HG03135 (cell line): ENCODE data around the gene KRTAP6-1.

Experiments
- ATAC-seq: cut with Tn5 transposase; IDR thresholded peaks from one replicate; pipeline ENCODE4 v1.9.1; 2021; ENCODE audit warnings: mild to moderate bottlenecking, moderate library complexity; ENCODE audit not compliant: unreplicated experiment

KRTAP6-1 gene

GRCh38 chr21:30613836-30614235 is at the start of gene KRTAP6-1:
Gene KRTAP6-1 (minus strand): TSS chr21:30613930. CDS start chr21:30613904, 26 bp downstream.
- no peak for ATAC-seq

GRCh38 chr21:30652891-30653290 is 39.2 kb upstream of the KRTAP6-1 start:
- ATAC-seq: no peak

GRCh38 chr21:30646904-30647414 is 33.2 kb upstream of the KRTAP6-1 start:
- no peak for ATAC-seq

GRCh38 chr21:30642564-30642963 is 28.8 kb upstream of the KRTAP6-1 start, which contains the start of gene KRTAP20-3:
Gene KRTAP20-3 (plus strand): TSS chr21:30642864.
- ATAC-seq: no peak

GRCh38 chr21:30638686-30639085 is 25.0 kb upstream of the KRTAP6-1 start:
- no peak for ATAC-seq

GRCh38 chr21:30634906-30635305 is 21.2 kb upstream of the KRTAP6-1 start, which contains the start of gene KRTAP20-2:
Gene KRTAP20-2 (plus strand): TSS chr21:30635206. CDS start chr21:30635264, 58 bp downstream.
- no peak for ATAC-seq

- no peak for ATAC-seq
Observed at GRCh38 chr21:30629200-30629599, 15.5 kb upstream of the KRTAP6-1 start.

- ATAC-seq: no peak
Observed at GRCh38 chr21:30628109-30628508, 14.4 kb upstream of the KRTAP6-1 start.

GRCh38 chr21:30625449-30626165 is 11.9 kb upstream of the KRTAP6-1 start:
- ATAC-seq: no peak

- ATAC-seq: no peak
Observed at GRCh38 chr21:30623362-30623761, 9.6 kb upstream of the KRTAP6-1 start.

GRCh38 chr21:30620522-30620921 is 6.8 kb upstream of the KRTAP6-1 start, which contains the start of gene KRTAP20-4:
Gene KRTAP20-4 (plus strand): TSS chr21:30620627.
- no peak for ATAC-seq

- ATAC-seq: no peak
Observed at GRCh38 chr21:30620080-30620479, 6.3 kb upstream of the KRTAP6-1 start.

GRCh38 chr21:30616125-30616524 is 2.4 kb upstream of the KRTAP6-1 start, which contains the start of gene KRTAP20-1:
Gene KRTAP20-1 (plus strand): TSS chr21:30616425. CDS start chr21:30616455, 30 bp downstream.
- ATAC-seq: no peak

- no peak for ATAC-seq
Observed at GRCh38 chr21:30615199-30615598, 1.5 kb upstream of the KRTAP6-1 start.

GRCh38 chr21:30612132-30612531 is 1.6 kb downstream of the KRTAP6-1 start:
- ATAC-seq: no peak

GRCh38 chr21:30605968-30606367 is 7.8 kb downstream of the KRTAP6-1 start:
- no peak for ATAC-seq

- no peak for ATAC-seq
Observed at GRCh38 chr21:30600787-30601186, 12.9 kb downstream of the KRTAP6-1 start, which contains the start of gene KRTAP22-1. Gene KRTAP22-1 (plus strand): TSS chr21:30601087.

GRCh38 chr21:30598802-30599201 is 14.9 kb downstream of the KRTAP6-1 start, which contains the start of gene KRTAP6-2:
Gene KRTAP6-2 (minus strand): TSS chr21:30598902. CDS start chr21:30598874, 28 bp downstream.
- no peak for ATAC-seq

GRCh38 chr21:30592140-30592539 is 21.6 kb downstream of the KRTAP6-1 start, which contains the start of gene KRTAP6-3:
Gene KRTAP6-3 (plus strand): TSS chr21:30592440. CDS start chr21:30592446, 6 bp downstream.
- no peak for ATAC-seq

GRCh38 chr21:30590297-30590696 is 23.4 kb downstream of the KRTAP6-1 start, which contains the start of gene KRTAP22-2:
Gene KRTAP22-2 (minus strand): TSS chr21:30590397.
- ATAC-seq: no peak

- ATAC-seq: no peak
Observed at GRCh38 chr21:30582870-30583269, 30.9 kb downstream of the KRTAP6-1 start.

- no peak for ATAC-seq
Observed at GRCh38 chr21:30580132-30580531, 33.6 kb downstream of the KRTAP6-1 start.
